IPS-18a (cell line): ENCODE data around the gene ESPNL.
"Not testable (repeated sequence)": the region's sequence is repeated elsewhere in the genome, so short reads cannot be mapped to it uniquely, and the experiment has no call there.

Source experiments
- H3K27ac ChIP-seq: one replicate; pipeline ENCODE4 v1.5.1; 2013; ENCODE audit warnings: low read length
- H3K27me3 ChIP-seq: one replicate; pipeline ENCODE4 v1.6.1; 2013; ENCODE audit warnings: mild to moderate bottlenecking, low read length; ENCODE audit not compliant: control insufficient read depth, insufficient read depth
- H3K36me3 ChIP-seq: one replicate; pipeline ENCODE4 v1.6.1; 2013; ENCODE audit warnings: low read depth, low read length; ENCODE audit not compliant: control insufficient read depth
- H3K4me1 ChIP-seq: one replicate; pipeline ENCODE4 v1.6.1; 2013; ENCODE audit warnings: low read depth, low read length; ENCODE audit not compliant: control insufficient read depth
- H3K4me3 ChIP-seq: one replicate; pipeline ENCODE4 v1.5.1; 2013; ENCODE audit warnings: low read length
- H3K9ac ChIP-seq: one replicate; pipeline ENCODE4 v1.6.1; 2013; ENCODE audit warnings: mild to moderate bottlenecking, low read length, moderate library complexity
- H3K9me3 ChIP-seq: one replicate; pipeline ENCODE4 v1.6.1; 2013; ENCODE audit warnings: low read depth, low read length; ENCODE audit not compliant: control insufficient read depth

Gene ESPNL

GRCh38 chr2:238065071-238065846 lies 34.9 kb upstream of the ESPNL start:
- Histone ChIP-seq H3K9me3 (no peaks in the 10 kb centered on the region), H3K27me3 (no peaks in the 10 kb centered on the region), H3K4me1 (no peaks in the 10 kb centered on the region), H3K27ac (no peak overlapping the region), H3K36me3 (peaks cover 47% of the 10 kb centered on the region), H3K4me3 (no peak overlapping the region), H3K9ac (no peak overlapping the region)

DNA sequence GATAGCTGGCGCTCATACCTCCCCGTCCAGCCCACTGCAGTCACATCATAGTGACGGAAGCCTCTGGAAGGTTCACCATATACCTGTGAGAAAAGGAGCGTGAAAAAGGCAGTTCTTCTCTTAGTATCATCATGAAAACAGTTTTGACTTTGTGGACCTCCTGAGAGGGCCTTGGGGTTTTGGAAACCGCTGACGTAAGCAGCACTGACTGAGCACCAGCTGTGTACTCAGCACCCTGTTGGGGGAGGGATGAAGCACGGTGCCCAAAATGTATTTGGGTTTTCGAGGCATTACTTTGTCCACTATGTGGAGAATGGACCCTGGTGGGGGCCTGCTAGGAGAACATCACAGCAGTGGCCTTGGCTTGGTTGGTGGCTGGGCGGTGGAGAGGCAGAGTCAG lies 33.9 kb upstream of the ESPNL start:
- H3K9me3 ChIP-seq: no peaks in the 10 kb centered on the region
- no peak overlapping the region for H3K4me3 ChIP-seq
- H3K9ac ChIP-seq: no peak overlapping the region
- peaks cover 48% of the 10 kb centered on the region for H3K36me3 ChIP-seq
- no peaks in the 10 kb centered on the region for H3K27me3 ChIP-seq
- H3K27ac ChIP-seq: no peak overlapping the region
- H3K4me1 ChIP-seq: no peaks in the 10 kb centered on the region

- not testable (repeated sequence) for H3K27me3 ChIP-seq, H3K4me3 ChIP-seq, H3K9ac ChIP-seq, H3K27ac ChIP-seq, H3K9me3 ChIP-seq, H3K4me1 ChIP-seq
- peaks cover 53% of the 10 kb centered on the region for H3K36me3 ChIP-seq
These were observed 33.4 kb upstream of the ESPNL start for GRCh38 chr2:238066718-238067117.

- Histone ChIP-seq H3K9ac (no peak overlapping the region), H3K4me3 (no peak overlapping the region), H3K27ac (no peak overlapping the region), H3K27me3 (no peaks in the 10 kb centered on the region), H3K9me3 (no peaks in the 10 kb centered on the region), H3K4me1 (no peaks in the 10 kb centered on the region), H3K36me3 (peaks cover 65% of the 10 kb centered on the region)
These were observed 32.2 kb upstream of the ESPNL start for GRCh38 chr2:238067939-238068338.

- no peaks in the 10 kb centered on the region for H3K9me3 ChIP-seq
- no peak overlapping the region for H3K27ac ChIP-seq
- peaks cover 67% of the 10 kb centered on the region for H3K36me3 ChIP-seq
- no peak overlapping the region for H3K9ac ChIP-seq
- H3K27me3 ChIP-seq: no peaks in the 10 kb centered on the region
- H3K4me1 ChIP-seq: no peaks in the 10 kb centered on the region
- H3K4me3 ChIP-seq: no peak overlapping the region
These were observed 31.0 kb upstream of the ESPNL start for GRCh38 chr2:238069021-238069709.

GRCh38 chr2:238069877-238070276 lies 30.3 kb upstream of the ESPNL start:
- Histone ChIP-seq H3K9ac (no peak overlapping the region), H3K9me3 (no peaks in the 10 kb centered on the region), H3K4me1 (no peaks in the 10 kb centered on the region), H3K36me3 (peaks cover 66% of the 10 kb centered on the region), H3K27me3 (no peaks in the 10 kb centered on the region), H3K4me3 (no peak overlapping the region), H3K27ac (no peak overlapping the region)

DNA sequence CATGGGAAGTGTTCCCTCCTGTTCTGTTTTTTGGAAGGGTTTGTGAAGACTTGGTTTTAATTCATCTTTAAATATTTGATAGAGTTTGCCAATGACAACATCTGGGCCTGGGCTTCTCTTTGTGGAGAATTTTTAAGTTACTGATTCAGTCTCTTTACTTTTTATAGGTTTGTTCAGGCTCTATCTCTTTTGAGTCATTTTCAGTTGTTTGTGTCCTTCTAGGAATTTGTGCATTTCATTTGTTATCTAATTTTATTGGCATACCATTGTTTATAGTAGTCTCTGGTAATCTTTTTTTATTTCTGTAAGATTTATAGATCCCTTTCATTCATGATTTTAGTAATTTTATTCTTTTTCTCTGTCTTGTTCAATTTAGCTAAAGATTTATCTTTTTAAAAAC lies 24.7 kb upstream of the ESPNL start:
- Histone ChIP-seq H3K27me3 (no peaks in the 10 kb centered on the region), H3K4me1 (no peaks in the 10 kb centered on the region), H3K9me3 (no peaks in the 10 kb centered on the region), H3K27ac (no peak overlapping the region), H3K36me3 (peaks cover 52% of the 10 kb centered on the region), H3K4me3 (no peak overlapping the region), H3K9ac (no peak overlapping the region)

GRCh38 chr2:238077292-238077691 lies 22.8 kb upstream of the ESPNL start:
- Histone ChIP-seq H3K27me3 (no peaks in the 10 kb centered on the region), H3K4me1 (no peaks in the 10 kb centered on the region), H3K9ac (no peak overlapping the region), H3K4me3 (no peak overlapping the region), H3K36me3 (peaks cover 55% of the 10 kb centered on the region), H3K9me3 (no peaks in the 10 kb centered on the region), H3K27ac (no peak overlapping the region)

- no peaks in the 10 kb centered on the region for H3K9me3 ChIP-seq
- H3K36me3 ChIP-seq: peaks cover 60% of the 10 kb centered on the region
- H3K4me1 ChIP-seq: no peaks in the 10 kb centered on the region
- no peak overlapping the region for H3K4me3 ChIP-seq
- no peak overlapping the region for H3K9ac ChIP-seq
- H3K27me3 ChIP-seq: no peaks in the 10 kb centered on the region
- H3K27ac ChIP-seq: no peak overlapping the region
These were observed 20.2 kb upstream of the ESPNL start for GRCh38 chr2:238079874-238080327.

GRCh38 chr2:238080518-238080917 lies 19.6 kb upstream of the ESPNL start:
- Histone ChIP-seq H3K27me3 (no peaks in the 10 kb centered on the region), H3K4me1 (no peaks in the 10 kb centered on the region), H3K4me3 (no peak overlapping the region), H3K9me3 (no peaks in the 10 kb centered on the region), H3K36me3 (peaks cover 62% of the 10 kb centered on the region), H3K27ac (no peak overlapping the region), H3K9ac (no peak overlapping the region)

DNA sequence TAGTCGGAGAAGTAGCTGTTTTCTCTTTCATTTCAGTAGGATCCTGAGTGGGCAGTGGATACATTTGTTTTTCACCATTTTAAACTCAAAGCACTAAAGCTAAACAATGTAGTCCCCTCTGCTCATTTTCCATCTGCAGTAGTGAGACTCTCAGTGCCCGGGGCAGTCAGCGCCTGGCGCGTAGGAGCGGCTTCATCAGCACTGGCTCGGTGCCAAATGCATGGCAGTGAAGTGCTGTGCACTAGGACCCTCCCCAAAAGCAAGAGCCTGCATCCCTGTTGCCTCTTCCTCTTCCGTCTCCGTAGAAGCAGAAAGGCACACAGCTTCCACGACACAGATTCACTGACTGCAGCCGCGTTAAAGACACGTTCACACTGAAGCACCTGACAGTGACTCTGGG lies 19.0 kb upstream of the ESPNL start:
- Histone ChIP-seq H3K9me3 (no peaks in the 10 kb centered on the region), H3K4me3 (no peak overlapping the region), H3K4me1 (no peaks in the 10 kb centered on the region), H3K9ac (no peak overlapping the region), H3K27ac (no peak overlapping the region), H3K27me3 (no peaks in the 10 kb centered on the region), H3K36me3 (peaks cover 66% of the 10 kb centered on the region)

DNA sequence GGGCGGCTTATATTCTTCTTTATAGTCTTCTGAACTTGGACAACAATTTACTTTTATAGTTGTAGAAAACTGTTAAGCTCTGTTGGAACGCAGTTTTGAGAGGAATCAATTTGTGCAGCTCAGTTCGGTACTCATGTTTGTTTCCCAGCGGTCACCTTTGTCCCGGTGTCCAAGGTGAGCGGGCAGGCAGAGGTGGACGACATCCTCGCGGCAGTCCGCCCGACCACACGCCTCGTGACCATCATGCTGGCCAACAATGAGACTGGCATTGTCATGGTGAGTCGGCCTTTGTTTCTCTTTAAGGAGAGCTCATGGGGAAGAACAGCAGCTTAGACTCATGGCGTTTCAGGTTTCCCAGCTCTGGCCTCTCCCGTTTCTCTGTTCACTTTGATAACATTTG lies 18.6 kb upstream of the ESPNL start:
- no peak overlapping the region for H3K4me3 ChIP-seq
- no peaks in the 10 kb centered on the region for H3K4me1 ChIP-seq
- H3K36me3 ChIP-seq: peaks cover 68% of the 10 kb centered on the region
- no peak overlapping the region for H3K9ac ChIP-seq
- H3K27me3 ChIP-seq: no peaks in the 10 kb centered on the region
- no peaks in the 10 kb centered on the region for H3K9me3 ChIP-seq
- H3K27ac ChIP-seq: no peak overlapping the region
